Posterior vena cava (tissue), 2 donors: ENCODE measurements around the gene SSX1. TPM values are rescaled to one million over a fixed set of nuclear protein-coding genes. Genes with fewer than 3 reads are reported as not detected.
"Not testable (repeated sequence)": the region's sequence is repeated elsewhere in the genome, so short reads cannot be mapped to it uniquely, and the experiment has no call there.

Experiments
- DNase-seq: peaks from one replicate; pipeline ENCODE4 v3.0.0-alpha.2; 2020; ENCODE audit warnings: low spot score
- intact Hi-C, 2 donors: fragments of 100-400 bp; cut with DNase I; formaldehyde crosslinking; loops; one replicate each; pipeline versions ENCODE4 v1.14.1 to v1.14.2; 2022 to 2023
- long read RNA-seq, 2 donors: library from polyadenylated mRNA; unstranded; transcript quantifications; one replicate each; pipeline ENCODE4 v2.0.0, GENCODE V29; 2020 to 2021
- total RNA-seq, 2 donors: library from RNA; stranded (reverse); fragmentation: NEBNext Ultra II Directional; extraction: Animal tissue kit (Norgen Biotek cat#: 25700); gene quantifications; one replicate each; pipeline ENCODE4 v1.2.1, GENCODE V29; 2021
- donor health status: DM: yes; HTN: yes; CAD: no.
- donor health status: DM: yes; HTN: yes; CAD: no.

Gene SSX1
- total RNA-seq, result not detected
- long read RNA-seq, donor 1, result 0 reads
- long read RNA-seq, donor 2, result 0 reads

DNA sequence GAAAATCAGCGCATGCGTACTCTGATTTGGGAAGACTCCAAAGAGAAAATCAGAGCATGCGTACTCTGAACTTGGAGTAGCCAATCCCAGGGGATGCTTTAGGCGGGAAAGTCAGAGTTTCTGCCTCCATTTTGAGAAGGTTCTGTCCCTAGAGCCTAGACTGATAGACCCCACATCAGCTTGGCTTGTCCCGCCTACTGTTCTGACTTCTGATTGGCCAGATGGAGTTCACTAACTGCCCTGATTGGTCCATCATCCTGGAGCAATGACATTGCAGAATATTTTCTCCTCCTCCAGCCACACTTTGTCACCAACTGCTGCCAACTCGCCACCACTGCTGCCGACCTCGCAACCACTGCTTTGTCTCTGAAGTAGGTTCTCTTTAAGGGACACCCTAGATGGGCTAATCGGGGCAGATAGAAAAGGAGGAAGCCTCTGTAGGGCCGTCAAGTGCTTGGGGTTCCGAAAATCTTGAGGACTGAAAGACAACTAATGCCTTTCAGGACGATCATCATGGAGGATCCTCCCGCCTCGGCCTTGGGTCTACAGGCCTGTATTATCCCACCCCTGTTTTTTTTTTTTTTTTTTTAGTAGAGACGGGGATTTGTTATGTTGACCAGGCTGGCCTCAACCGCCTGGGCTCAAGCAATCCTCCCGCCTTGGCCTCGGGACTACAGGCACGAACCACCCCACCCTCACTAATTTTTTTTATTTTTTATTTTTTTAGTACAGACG is at the start of gene SSX1:
SSX1 (plus strand) TSS at position 331 of the 735 bp plus-strand sequence. CDS start 1,850 bp downstream, outside the sequence.
- intact Hi-C loops, result not testable (repeated sequence)

DNA sequence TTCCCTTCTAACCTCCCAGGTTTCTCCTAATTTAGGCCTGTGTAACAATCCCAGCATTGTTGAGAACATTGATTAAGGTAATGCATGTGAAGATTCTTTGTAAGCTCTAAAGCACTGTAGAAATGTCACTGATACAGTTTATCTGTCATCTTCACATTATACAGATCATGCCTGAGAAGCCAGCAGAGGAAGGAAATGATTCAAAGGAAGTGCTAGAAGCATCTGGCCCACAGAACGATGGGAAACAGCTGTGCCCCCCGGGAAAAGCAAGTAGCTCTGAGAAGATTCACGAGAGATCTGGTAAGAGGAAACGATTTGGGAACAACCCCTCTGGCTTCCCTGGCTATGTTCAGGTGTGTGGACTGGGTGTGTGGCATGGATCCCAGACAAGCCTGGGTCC is 40.9 kb upstream of the SSX1 start:
- intact Hi-C loops, DNase-seq: not testable (repeated sequence)

More for the DNA sequence above, at the start of gene SSX1:
- DNase-seq, result not testable (repeated sequence)

GRCh38 chrX:48224196-48224595 is 31.0 kb upstream of the SSX1 start:
- DNase-seq, intact Hi-C loops: not testable (repeated sequence)

- intact Hi-C loops, DNase-seq: not testable (repeated sequence)
Observed at GRCh38 chrX:48252945-48253344, 2.2 kb upstream of the SSX1 start.

DNA sequence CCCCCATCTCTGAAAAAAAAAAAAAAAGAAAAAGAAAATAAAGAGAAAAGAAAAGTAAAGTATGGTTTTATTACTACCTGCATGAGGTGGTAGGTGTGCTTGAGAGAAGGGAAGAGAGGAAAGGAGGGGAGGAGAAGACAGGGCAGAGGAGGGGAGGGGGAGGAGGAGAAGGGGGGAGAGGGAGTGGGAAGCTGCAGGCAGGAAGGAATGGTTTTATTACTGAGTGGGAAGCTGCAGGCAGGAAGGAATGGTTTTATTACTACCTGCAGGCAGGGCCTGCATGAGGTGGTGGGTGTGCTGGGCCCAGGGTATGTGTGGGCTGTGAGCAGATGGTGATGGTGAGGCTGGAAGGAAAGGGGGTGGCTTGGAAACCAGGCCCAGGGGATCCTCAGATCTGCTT is 19.2 kb downstream of the SSX1 start:
- intact Hi-C loops, DNase-seq: not testable (repeated sequence)

- intact Hi-C loops, result no loop called here
- DNase-seq, result no peak
Observed at GRCh38 chrX:48278958-48279357, 23.8 kb downstream of the SSX1 start.

- intact Hi-C loops, DNase-seq: not testable (repeated sequence)
Observed at GRCh38 chrX:48280729-48281128, 25.5 kb downstream of the SSX1 start.

GRCh38 chrX:48306175-48306574 is 51.0 kb downstream of the SSX1 start:
- no peak for DNase-seq
- intact Hi-C loops, result no loop called here

GRCh38 chrX:48313996-48314395 is 58.8 kb downstream of the SSX1 start:
- intact Hi-C loops, DNase-seq: not testable (repeated sequence)

Other genes starting within 250 kb of the SSX1 start
- gene SPACA5, start 248.4 kb upstream of the SSX1 start, total RNA-seq, result not detected
- 1 to 10 TPM; 3.4 to 4.4 TPM for gene ZNF630, start 183.8 kb upstream of the SSX1 start, total RNA-seq
- not detected for gene SPACA5B, start 124.8 kb upstream of the SSX1 start, total RNA-seq
- not detected for gene SSX5, start 58.6 kb upstream of the SSX1 start, total RNA-seq
- not detected for gene SSX3, start 101.3 kb downstream of the SSX1 start, total RNA-seq
- gene SSX4, start 128.1 kb downstream of the SSX1 start, total RNA-seq, result not detected
- not detected for gene SSX4B, start 156.6 kb downstream of the SSX1 start, total RNA-seq
- gene SLC38A5, start 214.9 kb downstream of the SSX1 start, total RNA-seq, result 10 to 100 TPM in 1 of 2 donors, 1 to 10 TPM in 1; 9.2 to 11.2 TPM
- 10 to 100 TPM; 30.3 to 37.2 TPM for gene FTSJ1, start 220.8 kb downstream of the SSX1 start, total RNA-seq